Thoracic aorta (tissue), 2 donors: ENCODE data around the gene C9orf85. TPM values are rescaled to one million over a fixed set of nuclear protein-coding genes. Genes with fewer than 3 reads are reported as not detected.

Source experiments
- ATAC-seq: fragments of 150-250 bp; one replicate; pipeline ENCODE4 v1.8.0; 2017; ENCODE audit warnings: low read depth; ENCODE audit not compliant: insufficient number of reproducible peaks, low FRiP score
- DNase-seq: peaks from one replicate; pipeline ENCODE4 v3.0.0-alpha.2; 2020; ENCODE audit warnings: low spot score
- H3K27ac ChIP-seq, 2 donors: fragments of 200-600 bp; sonication (generic); 1 replicate in 1 of 2; 2 replicates in 1 of 2; pipeline ENCODE4 v1.5.1; 2016; ENCODE audit warnings: mild to moderate bottlenecking in 2 of 2, moderate library complexity in 2 of 2
- H3K27me3 ChIP-seq: fragments of 200-600 bp; sonication (generic); replicated peaks from 2 replicates; pipeline ENCODE4 v1.6.0; 2016; ENCODE audit warnings: mild to moderate bottlenecking; ENCODE audit not compliant: insufficient read depth
- H3K36me3 ChIP-seq: fragments of 200-600 bp; sonication (generic); one replicate; pipeline ENCODE4 v1.5.1; 2016
- H3K4me1 ChIP-seq, 2 donors: fragments of 200-600 bp; sonication (generic); 1 replicate in 1 of 2; 2 replicates in 1 of 2; pipeline versions ENCODE4 v1.5.1 to v1.6.0; 2016; ENCODE audit warnings: low read depth in 2 of 2, mild to moderate bottlenecking in 1 of 2; ENCODE audit not compliant: control insufficient read depth in 1 of 2
- H3K4me3 ChIP-seq: fragments of 200-600 bp; sonication (generic); 2 replicates; pipeline ENCODE4 v1.5.1; 2016; ENCODE audit warnings: mild to moderate bottlenecking
- H3K9me3 ChIP-seq: fragments of 200-600 bp; sonication (generic); 2 replicates; pipeline ENCODE4 v1.5.1; 2016
- total RNA-seq, 2 donors: library from RNA; depleted of rRNA; stranded (reverse); fragments of >200 nt; gene quantifications; one replicate each; pipeline versions ENCODE4 v1.1.0 to v1.2.3, GENCODE V29; 2016
- TF ChIP-seq, protein P1 (sequence below): fragments of 200-600 bp; sonication (generic); IDR thresholded peaks from one replicate; pipeline ENCODE4 v1.5.1; 2019; ENCODE audit warnings: antibody characterized with exemption

The C9orf85 gene
- total RNA-seq, 2 donors from 2014 or later = 8.4 to 14.7 TPM

DNA sequence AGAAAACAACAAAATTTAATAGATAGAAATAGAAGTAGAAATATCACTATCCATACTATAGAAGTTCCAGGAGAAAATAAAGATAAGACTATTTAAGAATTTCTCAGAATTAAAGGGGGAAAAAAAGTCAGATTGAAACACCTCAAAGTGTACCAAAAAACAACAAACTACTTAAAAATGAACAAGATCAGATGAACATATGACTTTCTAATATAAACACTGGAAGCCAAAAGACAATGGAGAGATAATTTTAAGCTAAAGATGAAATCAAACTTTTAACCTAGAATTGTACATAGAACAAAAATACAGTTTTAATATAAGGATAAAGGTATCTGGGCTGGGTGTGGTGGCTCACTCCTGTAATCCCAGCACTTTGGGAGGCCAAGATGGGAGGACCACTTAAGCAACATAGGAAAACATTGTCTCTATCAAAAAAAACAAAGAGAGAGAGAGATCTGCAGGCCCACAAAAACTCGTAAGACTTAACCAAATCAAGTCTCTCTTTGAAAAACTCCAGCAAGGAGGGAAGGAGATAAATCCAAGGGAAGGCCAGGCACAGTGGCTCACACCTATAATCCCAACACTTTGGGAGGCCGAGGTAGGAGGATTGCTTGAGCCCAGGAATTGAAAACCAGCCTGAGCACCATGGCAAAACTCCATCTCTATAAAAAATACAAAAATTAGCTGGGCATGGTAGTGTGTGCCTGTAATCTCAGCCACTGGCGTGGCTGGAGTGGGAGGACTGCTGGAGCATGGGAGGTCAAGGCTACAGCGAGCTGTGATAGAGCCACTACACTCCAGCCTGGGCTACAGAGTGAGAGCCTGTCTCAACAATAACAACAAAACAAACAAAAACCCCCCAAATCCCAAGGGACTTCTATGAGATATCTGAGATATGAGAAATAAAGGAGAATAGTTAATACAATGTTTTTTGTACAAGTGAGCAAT, 32.8 kb upstream of the C9orf85 start:
- TF ChIP-seq, protein P1, sequence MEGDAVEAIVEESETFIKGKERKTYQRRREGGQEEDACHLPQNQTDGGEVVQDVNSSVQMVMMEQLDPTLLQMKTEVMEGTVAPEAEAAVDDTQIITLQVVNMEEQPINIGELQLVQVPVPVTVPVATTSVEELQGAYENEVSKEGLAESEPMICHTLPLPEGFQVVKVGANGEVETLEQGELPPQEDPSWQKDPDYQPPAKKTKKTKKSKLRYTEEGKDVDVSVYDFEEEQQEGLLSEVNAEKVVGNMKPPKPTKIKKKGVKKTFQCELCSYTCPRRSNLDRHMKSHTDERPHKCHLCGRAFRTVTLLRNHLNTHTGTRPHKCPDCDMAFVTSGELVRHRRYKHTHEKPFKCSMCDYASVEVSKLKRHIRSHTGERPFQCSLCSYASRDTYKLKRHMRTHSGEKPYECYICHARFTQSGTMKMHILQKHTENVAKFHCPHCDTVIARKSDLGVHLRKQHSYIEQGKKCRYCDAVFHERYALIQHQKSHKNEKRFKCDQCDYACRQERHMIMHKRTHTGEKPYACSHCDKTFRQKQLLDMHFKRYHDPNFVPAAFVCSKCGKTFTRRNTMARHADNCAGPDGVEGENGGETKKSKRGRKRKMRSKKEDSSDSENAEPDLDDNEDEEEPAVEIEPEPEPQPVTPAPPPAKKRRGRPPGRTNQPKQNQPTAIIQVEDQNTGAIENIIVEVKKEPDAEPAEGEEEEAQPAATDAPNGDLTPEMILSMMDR = no peak
- peaks cover 2% of the 10 kb centered on the region for H3K36me3 ChIP-seq
- no peak overlapping the region for H3K4me3 ChIP-seq
- no peaks in the 10 kb centered on the region for H3K27me3 ChIP-seq
- DNase-seq (no peak), ATAC-seq (no peak)
- no peak overlapping the region for H3K27ac ChIP-seq
- H3K9me3 ChIP-seq = peaks cover 16% of the 10 kb centered on the region
- no peaks in the 10 kb centered on the region for H3K4me1 ChIP-seq

DNA sequence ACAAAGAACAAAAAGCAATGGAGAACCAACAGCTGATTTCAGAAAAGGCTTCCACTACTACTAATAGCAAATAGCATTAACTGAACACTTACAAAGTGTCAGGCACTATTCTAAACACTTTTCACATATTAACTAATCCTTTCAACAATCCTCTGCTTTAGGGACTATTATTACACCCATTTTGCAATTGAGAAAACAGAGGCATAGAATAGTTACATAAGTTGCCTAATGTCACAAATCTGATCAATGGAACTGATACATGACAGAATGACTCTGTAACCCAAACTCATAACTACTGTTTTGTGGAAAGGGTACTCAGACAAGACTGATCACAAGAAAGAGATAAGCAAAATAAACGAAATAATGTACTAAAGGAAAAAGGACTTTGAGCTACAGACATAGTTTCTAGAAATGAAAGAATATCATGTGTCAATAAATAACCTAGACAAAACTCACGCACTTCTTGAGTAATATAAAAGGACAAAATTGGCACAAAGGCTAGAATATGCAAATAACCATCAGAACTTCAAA, 31.7 kb upstream of the C9orf85 start:
- DNase-seq = no peak
- Histone ChIP-seq H3K4me1 (no peaks in the 10 kb centered on the region), H3K27ac (no peak overlapping the region), H3K9me3 (peaks cover 23% of the 10 kb centered on the region), H3K4me3 (no peak overlapping the region), H3K36me3 (no peaks in the 10 kb centered on the region), H3K27me3 (no peaks in the 10 kb centered on the region)
- TF ChIP-seq, protein P1 = no peak
- ATAC-seq = no peak

DNA sequence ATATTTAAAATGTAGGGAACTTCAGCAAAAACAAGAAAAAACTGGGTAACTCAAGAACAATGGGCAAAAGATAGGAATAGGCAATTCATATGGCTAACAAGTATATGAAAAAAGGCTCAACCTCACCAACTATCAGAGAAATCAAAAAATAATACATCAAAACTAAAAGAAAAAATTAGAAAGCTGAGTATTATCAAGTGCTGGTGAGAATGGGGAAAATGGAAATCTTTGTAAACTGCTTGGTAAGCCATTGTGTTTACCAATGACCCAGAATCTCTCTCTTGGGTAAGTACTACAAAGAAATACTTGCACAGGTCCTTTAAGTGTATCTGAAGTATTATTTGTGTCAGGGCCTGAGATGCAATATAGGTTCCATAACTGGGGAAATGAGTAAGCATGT, 27.4 kb upstream of the C9orf85 start:
- no peak for DNase-seq
- Histone ChIP-seq H3K4me1 (peaks cover 0 to 9% of the 10 kb centered on the region in 2 donors), H3K9me3 (peaks cover 15% of the 10 kb centered on the region), H3K4me3 (no peak overlapping the region), H3K27ac (no peak overlapping the region), H3K27me3 (no peaks in the 10 kb centered on the region), H3K36me3 (no peaks in the 10 kb centered on the region)
- ATAC-seq = no peak
- TF ChIP-seq, protein P1 = no peak

DNA sequence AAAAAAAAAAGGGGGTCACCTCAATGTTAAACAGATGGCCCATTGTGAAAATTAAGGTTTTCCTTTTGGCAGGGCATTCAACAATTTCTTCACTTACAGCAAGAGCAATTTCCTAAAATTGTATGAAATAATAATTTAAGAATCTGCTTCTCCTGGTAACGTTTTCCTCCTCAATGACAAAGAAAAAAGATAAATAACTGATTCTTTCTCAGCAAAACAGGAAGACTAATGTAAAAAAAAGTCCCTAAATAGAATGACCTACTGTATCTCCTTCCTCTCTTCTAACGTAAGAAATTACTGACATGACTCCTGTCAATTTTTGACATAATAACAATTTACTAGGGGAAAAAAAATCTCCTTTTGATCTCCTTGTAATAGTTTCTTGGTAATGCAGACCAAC, 26.0 kb upstream of the C9orf85 start:
- H3K27me3 ChIP-seq = no peaks in the 10 kb centered on the region
- no peak overlapping the region for H3K4me3 ChIP-seq
- ATAC-seq (no peak), DNase-seq (no peak)
- H3K4me1 ChIP-seq = peaks cover 0 to 9% of the 10 kb centered on the region in 2 donors
- TF ChIP-seq, protein P1 = no peak
- no peaks in the 10 kb centered on the region for H3K36me3 ChIP-seq
- peaks cover 8% of the 10 kb centered on the region for H3K9me3 ChIP-seq
- H3K27ac ChIP-seq = no peak overlapping the region

DNA sequence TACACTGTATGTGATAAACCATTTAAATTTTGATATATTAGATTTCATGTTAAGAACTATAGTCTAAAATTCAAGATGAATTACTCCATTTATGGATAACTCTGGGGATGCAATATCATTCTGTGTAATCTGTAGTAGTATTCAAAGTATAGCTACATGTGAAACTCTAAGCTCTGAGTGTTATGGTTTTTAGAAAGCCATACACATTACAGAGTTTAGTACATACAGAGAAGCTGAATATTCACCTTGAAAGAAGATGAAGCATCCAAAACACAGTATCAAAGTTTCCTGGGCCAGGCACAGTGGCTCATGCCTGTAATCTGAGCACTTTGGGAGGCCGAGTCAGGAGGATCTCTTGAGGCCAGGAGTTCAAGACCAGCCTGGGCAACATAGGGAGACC, 25.4 kb upstream of the C9orf85 start:
- H3K27ac ChIP-seq = no peak overlapping the region
- H3K36me3 ChIP-seq = no peaks in the 10 kb centered on the region
- H3K27me3 ChIP-seq = no peaks in the 10 kb centered on the region
- H3K4me3 ChIP-seq = no peak overlapping the region
- TF ChIP-seq, protein P1 = no peak
- no peak for ATAC-seq
- DNase-seq = no peak
- H3K9me3 ChIP-seq = peaks cover 8% of the 10 kb centered on the region
- H3K4me1 ChIP-seq = peaks cover 0 to 9% of the 10 kb centered on the region in 2 donors
